HT-29 (cell line): Measurements from ENCODE around the gene NGEF. TPM values are rescaled to one million over a fixed set of nuclear protein-coding genes. Genes with fewer than 3 reads are reported as not detected.
A peak's percentile ranks its signal among the peaks of the same experiment; 100 is the strongest.

Source experiments
- DNase-seq: peaks from one replicate; pipeline ENCODE4 v3.0.0-alpha.2; 2015; ENCODE audit warnings: low spot score
- total RNA-seq: library from RNA; depleted of rRNA; stranded (reverse); fragments of >200 nt; shearing (Covaris generic); gene quantifications from 2 replicates; pipeline ENCODE4 v1.2.3, GENCODE V29; 2014

NGEF gene
- total RNA-seq, 1 experiment from 2014 or later = 13.5 TPM

GRCh38 chr2:232898592-232899543 is 114.2 kb downstream of the NGEF start:
- no peak for DNase-seq

GRCh38 chr2:232897598-232898408 is 115.3 kb downstream of the NGEF start:
- no peak for DNase-seq

- DNase-seq = no peak
Observed at GRCh38 chr2:232896720-232897597, 116.1 kb downstream of the NGEF start.

- DNase-seq = no peak
Observed at GRCh38 chr2:232896111-232896510, 116.9 kb downstream of the NGEF start.

- no peak for DNase-seq
Observed at GRCh38 chr2:232894746-232895145, 118.3 kb downstream of the NGEF start.

GRCh38 chr2:232894251-232894650 is 118.8 kb downstream of the NGEF start:
- no peak for DNase-seq

GRCh38 chr2:232893834-232894233 is 119.2 kb downstream of the NGEF start:
- no peak for DNase-seq

- DNase-seq = no peak
Observed at GRCh38 chr2:232892843-232893242, 120.2 kb downstream of the NGEF start.

- DNase-seq = no peak
Observed at GRCh38 chr2:232892221-232892620, 120.8 kb downstream of the NGEF start.

- DNase-seq = no peak
Observed at GRCh38 chr2:232891621-232892071, 121.4 kb downstream of the NGEF start.

- DNase-seq = peak; percentile 70
Observed at GRCh38 chr2:232890896-232891601, 122.0 kb downstream of the NGEF start.

GRCh38 chr2:232890536-232890895 is 122.5 kb downstream of the NGEF start:
- DNase-seq = no peak

- no peak for DNase-seq
Observed at GRCh38 chr2:232889876-232890401, 123.1 kb downstream of the NGEF start.

- DNase-seq = no peak
Observed at GRCh38 chr2:232888839-232889529, 124.1 kb downstream of the NGEF start.

GRCh38 chr2:232888099-232888836 is 124.8 kb downstream of the NGEF start:
- DNase-seq = no peak

GRCh38 chr2:232887171-232887850 is 125.7 kb downstream of the NGEF start:
- no peak for DNase-seq

- DNase-seq = no peak
Observed at GRCh38 chr2:232886632-232887031, 126.4 kb downstream of the NGEF start.

GRCh38 chr2:232886176-232886575 is 126.9 kb downstream of the NGEF start:
- DNase-seq = no peak
